SK-N-SH treated with all-trans-retinoic acid at 6 μM for 48 hours (cell line): ENCODE data around the gene TINAGL1.

Source experiments
- ATAC-seq: fragments of 200-7000 bp; cut with Tn5 transposase; 3 replicates; pipeline ENCODE4 v1.9.1; 2020; ENCODE audit warnings: mild to moderate bottlenecking, moderate library complexity
- ARNTL ChIP-seq: fragments of 450-650 bp; formaldehyde crosslinking; IDR thresholded peaks from 2 replicates; pipeline ENCODE4 v1.5.0; 2020; ENCODE audit warnings: low read depth, mild to moderate bottlenecking, moderate library complexity, borderline replicate concordance
- BACH2 ChIP-seq: fragments of 250-450 bp; sonication (Bioruptor Pico); IDR thresholded peaks from 2 replicates; pipeline ENCODE4 v1.9.0; 2021; ENCODE audit warnings: mild to moderate bottlenecking, borderline replicate concordance
- CREB5 ChIP-seq: fragments of 250-450 bp; sonication (Bioruptor Pico); IDR thresholded peaks from 2 replicates; pipeline ENCODE4 v1.5.1; 2020; ENCODE audit warnings: low read depth, mild to moderate bottlenecking, moderate library complexity
- CSDC2 ChIP-seq: fragments of 250-450 bp; sonication (Bioruptor Pico); IDR thresholded peaks from 2 replicates; pipeline ENCODE4 v1.5.0; 2020; ENCODE audit warnings: mild to moderate bottlenecking, moderate library complexity
- CSRNP3 ChIP-seq: fragments of 250-450 bp; sonication (Bioruptor Pico); IDR thresholded peaks from 2 replicates; pipeline ENCODE4 v1.5.1; 2021; ENCODE audit warnings: mild to moderate bottlenecking, moderate library complexity
- ESRRG ChIP-seq: fragments of 250-450 bp; sonication (Bioruptor Pico); IDR thresholded peaks from 2 replicates; pipeline ENCODE4 v1.6.1; 2021; ENCODE audit warnings: mild to moderate bottlenecking
- GLIS3 ChIP-seq: fragments of 250-450 bp; sonication (Bioruptor Pico); IDR thresholded peaks from 2 replicates; pipeline ENCODE4 v1.5.0; 2020; ENCODE audit warnings: mild to moderate bottlenecking, moderate library complexity
- ISL1 ChIP-seq: fragments of 250-450 bp; sonication (Bioruptor Pico); IDR thresholded peaks from 2 replicates; pipeline ENCODE4 v2.1.2; 2022; ENCODE audit warnings: mild to moderate bottlenecking, moderate library complexity
- OSR1 ChIP-seq: fragments of 250-450 bp; sonication (Bioruptor Pico); IDR thresholded peaks from 2 replicates; pipeline ENCODE4 v1.8.0; 2022; ENCODE audit warnings: moderate library complexity, mild to moderate bottlenecking, inconsistent platforms
- POU6F1 ChIP-seq: fragments of 250-450 bp; sonication (Bioruptor Pico); IDR thresholded peaks from 2 replicates; pipeline ENCODE4 v1.8.0; 2021; ENCODE audit warnings: low read depth, mild to moderate bottlenecking, moderate library complexity, borderline replicate concordance
- RARB ChIP-seq: fragments of 250-450 bp; sonication (Bioruptor Pico); IDR thresholded peaks from 2 replicates; pipeline ENCODE4 v1.8.0; 2021; ENCODE audit warnings: mild to moderate bottlenecking, moderate library complexity
- TCF4 ChIP-seq: fragments of 250-450 bp; sonication (Bioruptor Pico); IDR thresholded peaks from 2 replicates; pipeline ENCODE4 v1.8.0; 2021; ENCODE audit warnings: mild to moderate bottlenecking, moderate library complexity, borderline replicate concordance
- TOX ChIP-seq: fragments of 250-450 bp; sonication (Bioruptor Pico); IDR thresholded peaks from 2 replicates; pipeline ENCODE4 v1.8.0; 2021; ENCODE audit warnings: mild to moderate bottlenecking, moderate library complexity, borderline replicate concordance
- TSHZ2 ChIP-seq: fragments of 250-450 bp; sonication (Bioruptor Pico); IDR thresholded peaks from 2 replicates; pipeline ENCODE4 v1.5.0; 2020; ENCODE audit warnings: mild to moderate bottlenecking, moderate library complexity
- ZC3H10 ChIP-seq: fragments of 250-450 bp; sonication (Bioruptor Pico); IDR thresholded peaks from 2 replicates; pipeline ENCODE4 v1.5.1; 2021; ENCODE audit warnings: mild to moderate bottlenecking, moderate library complexity
- ZFP3 ChIP-seq: fragments of 250-450 bp; sonication (Bioruptor Pico); IDR thresholded peaks from 2 replicates; pipeline ENCODE4 v1.5.0; 2020; ENCODE audit warnings: mild to moderate bottlenecking, moderate library complexity
- ZFP30 ChIP-seq: fragments of 450-650 bp; formaldehyde crosslinking; IDR thresholded peaks from 2 replicates; pipeline ENCODE4 v1.5.0; 2022; ENCODE audit warnings: mild to moderate bottlenecking, moderate library complexity
- ZNF565 ChIP-seq: fragments of 450-650 bp; formaldehyde crosslinking; conservative IDR thresholded peaks from 2 replicates; pipeline ENCODE4 v1.5.0; 2020; ENCODE audit warnings: low read depth, mild to moderate bottlenecking, moderate library complexity
- ZNF70 ChIP-seq: fragments of 450-650 bp; formaldehyde crosslinking; IDR thresholded peaks from 2 replicates; pipeline ENCODE4 v1.5.0; 2020; ENCODE audit warnings: mild to moderate bottlenecking, moderate library complexity
- ZNF8 ChIP-seq: fragments of 450-650 bp; formaldehyde crosslinking; IDR thresholded peaks from 2 replicates; pipeline ENCODE4 v1.5.0; 2020; ENCODE audit warnings: mild to moderate bottlenecking, moderate library complexity
- TF ChIP-seq, protein P1 (sequence below): fragments of 250-450 bp; sonication (Bioruptor Pico); IDR thresholded peaks from 2 replicates; pipeline ENCODE4 v1.8.0; 2020; ENCODE audit warnings: mild to moderate bottlenecking, moderate library complexity, borderline replicate concordance

The TINAGL1 gene

DNA sequence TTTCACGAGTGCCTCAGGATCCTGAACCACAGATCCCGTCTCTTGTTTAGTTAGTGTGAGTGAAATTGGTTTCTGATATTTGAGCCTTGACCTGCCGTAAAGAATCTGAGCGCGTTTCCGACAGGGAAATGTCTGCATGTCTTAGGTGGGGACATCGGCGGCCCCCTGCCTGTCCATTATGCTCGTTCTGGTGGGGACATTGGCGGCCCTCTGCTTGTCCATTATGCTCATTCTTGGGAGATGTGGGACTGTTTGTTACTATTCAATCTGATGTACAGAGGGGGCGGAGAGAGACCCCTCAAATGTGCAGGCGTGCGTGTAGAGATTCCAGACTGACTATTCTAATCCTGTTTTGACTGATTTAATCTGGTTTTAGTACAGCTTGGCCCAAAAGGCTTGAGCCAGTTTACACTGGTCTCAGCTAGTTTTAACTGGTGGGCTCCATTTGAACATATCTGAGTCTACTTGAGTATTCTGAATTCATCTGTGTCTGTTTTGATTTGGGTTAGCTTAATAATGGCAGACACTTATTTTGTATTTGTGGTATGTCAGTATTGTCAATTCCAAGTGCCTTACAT is 6.6 kb upstream of the TINAGL1 start:
- TF ChIP-seq TCF4 (no peak), OSR1 (CRISPR knock-in tag) (no peak), POU6F1 (CRISPR knock-in tag) (no peak), ZNF8 (no peak), CSRNP3 (CRISPR knock-in tag) (no peak), ZNF565 (CRISPR knock-in tag) (no peak), CSDC2 (CRISPR knock-in tag) (no peak)
- ATAC-seq: no peak

GRCh38 chr1:31570228-31570627 is 6.1 kb upstream of the TINAGL1 start:
- no peak for TF ChIP-seq TSHZ2 (CRISPR knock-in tag)
- no peak for TF ChIP-seq TCF4
- TF ChIP-seq RARB: no peak
- TF ChIP-seq CSDC2 (CRISPR knock-in tag): no peak
- no peak for TF ChIP-seq CSRNP3 (CRISPR knock-in tag)
- TF ChIP-seq CREB5: no peak
- no peak for ATAC-seq

GRCh38 chr1:31570906-31571305 is 5.4 kb upstream of the TINAGL1 start:
- ATAC-seq: no peak
- TF ChIP-seq, protein P1, sequence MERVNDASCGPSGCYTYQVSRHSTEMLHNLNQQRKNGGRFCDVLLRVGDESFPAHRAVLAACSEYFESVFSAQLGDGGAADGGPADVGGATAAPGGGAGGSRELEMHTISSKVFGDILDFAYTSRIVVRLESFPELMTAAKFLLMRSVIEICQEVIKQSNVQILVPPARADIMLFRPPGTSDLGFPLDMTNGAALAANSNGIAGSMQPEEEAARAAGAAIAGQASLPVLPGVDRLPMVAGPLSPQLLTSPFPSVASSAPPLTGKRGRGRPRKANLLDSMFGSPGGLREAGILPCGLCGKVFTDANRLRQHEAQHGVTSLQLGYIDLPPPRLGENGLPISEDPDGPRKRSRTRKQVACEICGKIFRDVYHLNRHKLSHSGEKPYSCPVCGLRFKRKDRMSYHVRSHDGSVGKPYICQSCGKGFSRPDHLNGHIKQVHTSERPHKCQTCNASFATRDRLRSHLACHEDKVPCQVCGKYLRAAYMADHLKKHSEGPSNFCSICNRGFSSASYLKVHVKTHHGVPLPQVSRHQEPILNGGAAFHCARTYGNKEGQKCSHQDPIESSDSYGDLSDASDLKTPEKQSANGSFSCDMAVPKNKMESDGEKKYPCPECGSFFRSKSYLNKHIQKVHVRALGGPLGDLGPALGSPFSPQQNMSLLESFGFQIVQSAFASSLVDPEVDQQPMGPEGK (CRISPR knock-in tag): no peak
- no peak for TF ChIP-seq TOX (CRISPR knock-in tag)
- no peak for TF ChIP-seq GLIS3 (CRISPR knock-in tag)
- no peak for TF ChIP-seq ESRRG (CRISPR knock-in tag)
- TF ChIP-seq OSR1 (CRISPR knock-in tag): no peak
- no peak for TF ChIP-seq POU6F1 (CRISPR knock-in tag)
- TF ChIP-seq ZNF70: no peak
- TF ChIP-seq ISL1 (CRISPR knock-in tag): no peak
- no peak for TF ChIP-seq ZFP30 (CRISPR knock-in tag)
- no peak for TF ChIP-seq RARB
- no peak for TF ChIP-seq ZFP3 (CRISPR knock-in tag)
- TF ChIP-seq ARNTL: no peak
- TF ChIP-seq CSRNP3 (CRISPR knock-in tag): no peak
- TF ChIP-seq ZC3H10 (CRISPR knock-in tag): no peak
- no peak for TF ChIP-seq BACH2 (CRISPR knock-in tag)
- no peak for TF ChIP-seq CREB5
